Measurements from ENCODE around the gene EVA1B. TPM values are rescaled to one million over a fixed set of nuclear protein-coding genes. Genes with fewer than 3 reads are reported as not detected.

Gene EVA1B
- total RNA-seq, 1 experiment from 2014 or later = 79.0 TPM

GRCh38 chr1:36276688-36277087 lies 46.8 kb downstream of the EVA1B start:
- no peaks in the 10 kb centered on the region for H3K4me1 ChIP-seq (ENCODE audit: control insufficient read depth, insufficient read depth, low read length)
- no peak overlapping the region for H3K4me3 ChIP-seq (ENCODE audit: low read depth in 2 of 2, low read length in 2 of 2)
- H3K27me3 ChIP-seq (ENCODE audit: control insufficient read depth, insufficient read depth, low read length) = no peaks in the 10 kb centered on the region
- no TSS peak for BruUV-seq (replicated peaks)
- POLR2A ChIA-PET = interaction anchor here (0.6 kb wide), 1 partner anchor 19 kb away, joined by 6 read pairs; no protein-coding TSS in a partner anchor
- DNase-seq (ENCODE audit: low read depth, low spot score) (no peak), ATAC-seq (no peak)
- H3K36me3 ChIP-seq (ENCODE audit: control insufficient read depth, insufficient read depth, low read length) = 0 out of 2 replicates have a peak, but pooled peaks cover 2% of the 10 kb centered on the region
- in situ Hi-C loops (cut with HindIII; ENCODE audit: low pct_unique_long_range_greater_than_20kb, low sequenced_read_pairs) = no loop called here
- TF ChIP-seq SIN3A (IDR thresholded peaks at IDR 0.05; ENCODE audit: borderline replicate concordance, insufficient read depth, low read depth, low read length) = no peak
- no peak for TF ChIP-seq TCF7L2 (IDR thresholded peaks at IDR 0.05; ENCODE audit: low read depth, low read length)
- no peak for TF ChIP-seq REST (IDR thresholded peaks at IDR 0.05; ENCODE audit: insufficient read depth in 1 of 2, low read depth in 2 of 2, low read length in 1 of 2)
- no peak for TF ChIP-seq CTCF (IDR thresholded peaks at IDR 0.05)
- no peaks in the 10 kb centered on the region for H3K9me3 ChIP-seq (ENCODE audit: control insufficient read depth, insufficient read depth, low read depth, low read length)
- intact Hi-C loops (cut with micrococcal nuclease; ENCODE audit: unreplicated experiment) = no loop called here
- H3K27ac ChIP-seq (ENCODE audit: low read length) = no peak overlapping the region
- CTCF ChIA-PET = no interaction called here

GRCh38 chr1:36274201-36274600 lies 49.2 kb downstream of the EVA1B start:
- ChIA-PET CTCF (no interaction called here), POLR2A (interaction anchor here (0.6 kb wide), 2 partner anchors 14 to 47 kb away, joined by 3 to 19 read pairs; no protein-coding TSS in a partner anchor)
- Histone ChIP-seq H3K4me3 (ENCODE audit: low read depth in 2 of 2, low read length in 2 of 2) (no peak overlapping the region), H3K27me3 (ENCODE audit: control insufficient read depth, insufficient read depth, low read length) (no peaks in the 10 kb centered on the region), H3K9me3 (ENCODE audit: control insufficient read depth, insufficient read depth, low read depth, low read length) (no peaks in the 10 kb centered on the region), H3K27ac (ENCODE audit: low read length) (no peak overlapping the region), H3K36me3 (ENCODE audit: control insufficient read depth, insufficient read depth, low read length) (peaks cover 5% of the 10 kb centered on the region; the same call in 1 of the 2 replicates), H3K4me1 (ENCODE audit: control insufficient read depth, insufficient read depth, low read length) (no peaks in the 10 kb centered on the region)
- TF ChIP-seq REST (IDR thresholded peaks at IDR 0.05; ENCODE audit: insufficient read depth in 1 of 2, low read depth in 2 of 2, low read length in 1 of 2) (no peak), POLR2AphosphoS5 (IDR thresholded peaks at IDR 0.05; ENCODE audit: low read depth, low read length) (no peak), SIN3A (IDR thresholded peaks at IDR 0.05; ENCODE audit: borderline replicate concordance, insufficient read depth, low read depth, low read length) (no peak), TCF7L2 (IDR thresholded peaks at IDR 0.05; ENCODE audit: low read depth, low read length) (no peak), CTCF (IDR thresholded peaks at IDR 0.05) (no peak)
- ATAC-seq (no peak), DNase-seq (ENCODE audit: low read depth, low spot score) (no peak)
- TSS peak; percentile 52 for BruUV-seq (replicated peaks)
- in situ Hi-C loops (cut with HindIII; ENCODE audit: low pct_unique_long_range_greater_than_20kb, low sequenced_read_pairs) (no loop called here), intact Hi-C loops (cut with micrococcal nuclease; ENCODE audit: unreplicated experiment) (no loop called here)
